HFF-Myc (cell line): ENCODE results near the gene ISCU.

Experiments used
- DNase-seq: peaks from one replicate; pipeline ENCODE4 v3.0.0-alpha.2; 2011; ENCODE audit warnings: low read depth; ENCODE audit errors: extremely low read depth
- H3K4me3 ChIP-seq: replicated peaks from 2 replicates; pipeline ENCODE4 v1.5.1; 2011; ENCODE audit warnings: low read depth, mild to moderate bottlenecking, control low read depth, low read length
- CTCF ChIP-seq: IDR thresholded peaks from 2 replicates; pipeline ENCODE4 v1.5.1; 2012; ENCODE audit warnings: mild to moderate bottlenecking, low read depth, low read length, control low read depth; ENCODE audit errors: missing control alignments

The ISCU gene

GRCh38 chr12:108602976-108603704, 40.7 kb downstream of the ISCU start:
- TF ChIP-seq CTCF: no peak
- no peak overlapping the region for H3K4me3 ChIP-seq
- DNase-seq: no peak

GRCh38 chr12:108603743-108604142, 41.3 kb downstream of the ISCU start:
- TF ChIP-seq CTCF: no peak
- no peak overlapping the region for H3K4me3 ChIP-seq
- DNase-seq: no peak

GRCh38 chr12:108604208-108604941, 42.0 kb downstream of the ISCU start:
- TF ChIP-seq CTCF: no peak
- no peak overlapping the region for H3K4me3 ChIP-seq
- no peak for DNase-seq

- DNase-seq: no peak
- H3K4me3 ChIP-seq: no peak overlapping the region
- no peak for TF ChIP-seq CTCF
Measured at GRCh38 chr12:108605000-108605689, 42.7 kb downstream of the ISCU start.

GRCh38 chr12:108605690-108606406, 43.5 kb downstream of the ISCU start:
- no peak for TF ChIP-seq CTCF
- H3K4me3 ChIP-seq: no peak overlapping the region
- no peak for DNase-seq

- TF ChIP-seq CTCF: no peak
- no peak for DNase-seq
- no peak overlapping the region for H3K4me3 ChIP-seq
Measured at GRCh38 chr12:108606492-108606891, 44.1 kb downstream of the ISCU start.
